Tibial nerve (tissue), 4 donors: ENCODE results near the gene PTPRB. TPM values are rescaled to one million over a fixed set of nuclear protein-coding genes. Genes with fewer than 3 reads are reported as not detected.

Experiments
- DNase-seq, 2 donors: peaks; one replicate each; pipeline ENCODE4 v3.0.0-alpha.2; 2019; ENCODE audit warnings: low spot score in 2 of 2
- H3K27ac ChIP-seq, 4 donors: fragments of 200-600 bp; sonication (generic) in 3 of 4; one replicate each; pipeline ENCODE4 v1.5.1; 2017 to 2019; ENCODE audit warnings: mild to moderate bottlenecking in 1 of 4
- H3K27me3 ChIP-seq, 2 donors: fragments of 200-600 bp; sonication (generic) in 1 of 2; one replicate each; pipeline versions ENCODE4 v1.5.1 to v1.6.0; 2017 to 2019
- H3K36me3 ChIP-seq, 3 donors: fragments of 200-600 bp; sonication (generic); one replicate each; pipeline ENCODE4 v1.5.1; 2018 to 2019
- H3K4me1 ChIP-seq, 4 donors: fragments of 200-600 bp; sonication (generic) in 3 of 4; one replicate each; pipeline ENCODE4 v1.5.1; 2017 to 2019
- H3K4me3 ChIP-seq, 4 donors: fragments of 200-600 bp; sonication (generic) in 3 of 4; one replicate each; pipeline ENCODE4 v1.5.1; 2017 to 2019; ENCODE audit warnings: mild to moderate bottlenecking in 1 of 4, moderate library complexity in 1 of 4
- H3K9me3 ChIP-seq, 4 donors: fragments of 200-600 bp; sonication (generic) in 3 of 4; one replicate each; pipeline ENCODE4 v1.5.1; 2017 to 2019
- EP300 ChIP-seq, 2 donors: sonication (generic); formaldehyde crosslinking; IDR thresholded peaks; one replicate each; pipeline ENCODE4 v1.6.1; 2017; ENCODE audit warnings: antibody characterized with exemption in 2 of 2, mild to moderate bottlenecking in 1 of 2
- POLR2A ChIP-seq, 2 donors: fragments of 450-650 bp; IDR thresholded peaks; one replicate each; pipeline ENCODE4 v1.6.1; 2017; ENCODE audit warnings: antibody characterized with exemption in 2 of 2, mild to moderate bottlenecking in 2 of 2, moderate library complexity in 2 of 2
- WGBS, 2 donors: methylation state at CpG; one replicate each; pipeline ENCODE4 v1.1.5; 2018; 5-methylcytosine and 5-hydroxymethylcytosine counted together
- total RNA-seq, 4 donors: library from RNA; depleted of rRNA; stranded (reverse); fragments of >200 nt; gene quantifications; one replicate each; pipeline ENCODE4 v1.1.0, GENCODE V29; 2016
- TF ChIP-seq, protein P1 (sequence below), 5 experiments: fragments of 200-600 bp in 3 of 5; fragments of 450-650 bp in 2 of 5; sonication (generic) in 3 of 5; IDR thresholded peaks; one replicate each; pipeline ENCODE4 v1.5.1; 2016 to 2019; ENCODE audit warnings: antibody characterized with exemption in 5 of 5, mild to moderate bottlenecking in 3 of 5, moderate library complexity in 2 of 5

PTPRB gene
- total RNA-seq, 4 donors from 2014 or later, result 14.4 to 62.6 (median 34.3) TPM

DNA sequence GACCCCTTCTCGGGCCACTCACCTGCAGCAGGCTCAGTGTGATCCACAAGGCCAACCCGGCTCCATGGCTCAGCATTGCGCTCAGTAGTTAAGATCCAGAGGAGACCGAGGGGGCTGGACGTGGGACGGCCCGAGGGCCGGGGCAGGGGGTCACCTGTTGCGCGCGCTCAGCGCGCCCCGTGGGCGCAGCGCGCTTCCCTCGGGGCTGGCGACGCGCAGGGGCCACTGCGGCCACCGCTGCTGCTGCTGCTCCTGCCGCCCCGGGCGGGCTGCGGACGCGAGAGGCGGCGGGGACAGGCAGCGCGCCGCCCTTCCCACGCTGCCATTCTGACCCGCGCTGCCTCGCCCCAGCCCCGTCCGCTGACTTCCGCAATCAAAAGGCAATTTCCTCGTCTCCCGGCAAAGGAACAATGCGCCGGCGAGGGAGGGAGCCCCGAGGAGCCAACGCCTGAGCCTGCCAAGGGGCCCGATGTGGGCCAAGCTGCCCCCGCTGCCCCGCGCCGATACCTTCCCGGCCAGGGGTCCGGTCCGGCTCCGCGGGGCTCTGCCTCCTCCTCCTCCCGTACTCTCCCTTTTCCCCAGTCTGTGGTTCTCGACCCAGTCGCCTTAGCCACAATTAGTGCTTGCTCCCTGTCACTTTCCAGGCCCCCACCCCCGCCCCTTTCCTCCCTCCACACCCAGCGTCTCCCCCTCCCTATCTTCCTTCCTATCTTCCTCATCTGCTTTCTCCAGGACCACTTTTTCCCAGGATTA lies 27.3 kb downstream of the PTPRB start:
- Histone ChIP-seq H3K27me3 (no peaks in the 10 kb centered on the region), H3K4me1 (peaks cover 0 to 16% (median 0%) of the 10 kb centered on the region in 4 donors)
- 0 to 5% methylated on average over 18 to 24 of the region's 63 CpGs for WGBS, 2 donors

DNA sequence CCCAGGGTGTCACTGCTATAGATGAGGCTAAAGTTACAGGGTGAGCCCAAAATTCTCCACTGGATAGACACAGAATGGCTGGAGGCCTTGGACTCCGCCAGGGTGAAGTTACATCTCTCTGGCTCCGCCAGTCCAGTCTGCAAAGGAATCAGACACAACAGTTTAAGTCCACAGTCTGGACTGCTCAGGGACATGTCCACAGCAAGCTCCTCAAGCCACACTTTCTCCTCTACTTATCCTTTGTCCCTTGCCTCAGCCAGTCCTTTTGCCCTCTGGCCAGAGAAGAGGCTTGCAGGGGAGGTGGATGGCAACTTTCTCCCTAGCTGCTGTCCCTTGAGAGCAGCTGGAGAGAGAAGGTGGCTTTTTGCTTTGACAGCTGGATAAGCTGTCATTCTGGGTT lies 28.0 kb downstream of the PTPRB start:
- H3K4me3 ChIP-seq, result peak overlapping the region; percentile 41 to 57 (median 50)
- no peaks in the 10 kb centered on the region for H3K27me3 ChIP-seq
- 79 to 98% methylated on average over 2 of the region's 2 CpGs for WGBS, 2 donors
- no peak for DNase-seq
- H3K27ac ChIP-seq, result peak overlapping the region in 1 of 4 donors; percentile 74
- H3K4me1 ChIP-seq, result peaks cover 0 to 16% (median 0%) of the 10 kb centered on the region in 4 donors
- no peaks in the 10 kb centered on the region for H3K9me3 ChIP-seq
- H3K36me3 ChIP-seq, result no peaks in the 10 kb centered on the region
- TF ChIP-seq, protein P1, sequence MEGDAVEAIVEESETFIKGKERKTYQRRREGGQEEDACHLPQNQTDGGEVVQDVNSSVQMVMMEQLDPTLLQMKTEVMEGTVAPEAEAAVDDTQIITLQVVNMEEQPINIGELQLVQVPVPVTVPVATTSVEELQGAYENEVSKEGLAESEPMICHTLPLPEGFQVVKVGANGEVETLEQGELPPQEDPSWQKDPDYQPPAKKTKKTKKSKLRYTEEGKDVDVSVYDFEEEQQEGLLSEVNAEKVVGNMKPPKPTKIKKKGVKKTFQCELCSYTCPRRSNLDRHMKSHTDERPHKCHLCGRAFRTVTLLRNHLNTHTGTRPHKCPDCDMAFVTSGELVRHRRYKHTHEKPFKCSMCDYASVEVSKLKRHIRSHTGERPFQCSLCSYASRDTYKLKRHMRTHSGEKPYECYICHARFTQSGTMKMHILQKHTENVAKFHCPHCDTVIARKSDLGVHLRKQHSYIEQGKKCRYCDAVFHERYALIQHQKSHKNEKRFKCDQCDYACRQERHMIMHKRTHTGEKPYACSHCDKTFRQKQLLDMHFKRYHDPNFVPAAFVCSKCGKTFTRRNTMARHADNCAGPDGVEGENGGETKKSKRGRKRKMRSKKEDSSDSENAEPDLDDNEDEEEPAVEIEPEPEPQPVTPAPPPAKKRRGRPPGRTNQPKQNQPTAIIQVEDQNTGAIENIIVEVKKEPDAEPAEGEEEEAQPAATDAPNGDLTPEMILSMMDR (IDR thresholded peaks at IDR 0.05), result no peak
- no peak for TF ChIP-seq POLR2A (IDR thresholded peaks at IDR 0.05)
- TF ChIP-seq EP300 (IDR thresholded peaks at IDR 0.05), result no peak

More for the DNA sequence above, 27.3 kb downstream of the PTPRB start:
- TF ChIP-seq, protein P1 (IDR thresholded peaks at IDR 0.05), result no peak
- TF ChIP-seq EP300 (IDR thresholded peaks at IDR 0.05) (peak in 1 of 2 donors; percentile 62), POLR2A (IDR thresholded peaks at IDR 0.05) (peak in 1 of 2 donors; percentile 20)
- DNase-seq, result peak in 1 of 2 donors; percentile 11
- Histone ChIP-seq H3K4me3 (peak overlapping the region; percentile 45 to 57 (median 50)), H3K36me3 (no peaks in the 10 kb centered on the region), H3K27ac (peak overlapping the region in 3 of 4 donors; percentile 16 to 74 (median 69)), H3K9me3 (no peaks in the 10 kb centered on the region)

DNA sequence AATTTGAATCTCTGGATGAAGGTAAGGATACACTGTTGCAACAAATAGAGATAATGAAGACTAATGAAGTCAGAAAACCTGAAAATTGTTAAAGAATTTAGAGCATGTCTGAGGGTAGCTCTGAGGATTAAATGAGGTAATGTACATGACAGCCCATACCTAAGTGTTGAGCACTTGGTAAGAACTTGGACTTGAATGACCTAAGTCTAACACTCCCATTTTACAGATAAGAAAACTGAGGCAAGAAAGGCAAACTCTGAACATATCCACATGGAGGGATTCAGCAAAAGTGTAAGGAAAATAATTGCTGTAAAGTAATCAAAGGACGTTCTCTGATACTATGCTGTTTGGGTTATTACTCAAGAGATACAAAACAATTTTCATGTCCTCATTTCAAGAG lies 29.0 kb downstream of the PTPRB start:
- WGBS, 2 donors, result 39 to 58% methylated on average over 1 of the region's 1 CpG
- Histone ChIP-seq H3K27me3 (no peaks in the 10 kb centered on the region), H3K27ac (peak overlapping the region in 1 of 4 donors; percentile 32), H3K4me3 (peak overlapping the region in 1 of 4 donors; percentile 57), H3K36me3 (no peaks in the 10 kb centered on the region), H3K9me3 (no peaks in the 10 kb centered on the region), H3K4me1 (peaks cover 0 to 16% (median 0%) of the 10 kb centered on the region in 4 donors)
- no peak for DNase-seq
- no peak for TF ChIP-seq EP300 (IDR thresholded peaks at IDR 0.05)
- TF ChIP-seq, protein P1 (IDR thresholded peaks at IDR 0.05), result no peak
- TF ChIP-seq POLR2A (IDR thresholded peaks at IDR 0.05), result no peak

DNA sequence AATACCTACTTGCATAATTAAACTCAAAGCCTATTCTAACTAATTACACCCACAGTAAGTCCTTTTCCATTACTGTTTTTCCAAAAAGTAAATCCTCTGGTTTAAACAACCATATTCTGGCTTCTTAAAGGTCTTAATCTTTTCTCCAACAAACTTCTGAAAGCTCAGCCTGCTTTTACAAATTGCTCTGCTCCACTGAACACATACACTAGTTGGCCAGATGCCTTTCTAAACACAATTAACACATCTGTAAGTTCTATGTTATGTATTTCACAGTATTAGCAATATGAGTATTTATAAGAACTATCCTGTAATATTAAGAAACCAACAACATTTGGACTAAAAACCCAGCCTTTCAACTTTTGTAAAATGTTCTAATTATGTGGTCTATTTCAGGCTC lies 30.1 kb downstream of the PTPRB start:
- H3K4me1 ChIP-seq, result peaks cover 0 to 16% (median 0%) of the 10 kb centered on the region in 4 donors
- H3K27ac ChIP-seq, result no peak overlapping the region
- H3K4me3 ChIP-seq, result peak overlapping the region in 1 of 4 donors; percentile 57
- H3K36me3 ChIP-seq, result no peaks in the 10 kb centered on the region
- no peaks in the 10 kb centered on the region for H3K9me3 ChIP-seq
- TF ChIP-seq EP300 (IDR thresholded peaks at IDR 0.05) (no peak), POLR2A (IDR thresholded peaks at IDR 0.05) (no peak)
- TF ChIP-seq, protein P1 (IDR thresholded peaks at IDR 0.05), result no peak
- H3K27me3 ChIP-seq, result no peaks in the 10 kb centered on the region
- DNase-seq, result no peak

DNA sequence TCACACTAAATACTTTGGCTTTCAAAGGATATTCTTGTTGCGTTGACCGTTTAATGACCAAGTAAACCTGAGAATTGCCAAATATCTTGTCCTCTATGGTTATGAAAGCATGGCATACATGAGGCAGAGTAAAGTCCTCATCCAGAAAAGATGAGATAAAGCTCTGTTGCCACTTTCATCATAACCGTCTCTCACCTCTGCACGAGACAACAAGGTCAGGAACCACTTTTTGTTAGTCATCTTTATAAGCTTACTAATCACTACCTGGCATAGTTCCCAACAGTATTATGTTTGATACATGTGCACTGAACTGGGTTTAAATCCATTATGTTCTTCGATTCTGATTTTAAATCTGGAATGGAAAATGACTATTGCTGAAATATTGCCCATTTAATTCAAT lies 31.3 kb downstream of the PTPRB start:
- Histone ChIP-seq H3K9me3 (no peaks in the 10 kb centered on the region), H3K4me3 (peak overlapping the region in 1 of 4 donors; percentile 57), H3K36me3 (no peaks in the 10 kb centered on the region), H3K27ac (no peak overlapping the region), H3K4me1 (peaks cover 0 to 15% (median 0%) of the 10 kb centered on the region in 4 donors), H3K27me3 (no peaks in the 10 kb centered on the region)
- TF ChIP-seq EP300 (IDR thresholded peaks at IDR 0.05), result no peak
- TF ChIP-seq, protein P1 (IDR thresholded peaks at IDR 0.05), result no peak
- no peak for TF ChIP-seq POLR2A (IDR thresholded peaks at IDR 0.05)
- WGBS, 2 donors, result 88 to 89% methylated on average over 5 of the region's 5 CpGs
- no peak for DNase-seq
